ENCODE measurements around the gene MAGI1. TPM values are rescaled to one million over a fixed set of nuclear protein-coding genes. Genes with fewer than 3 reads are reported as not detected.

Gene MAGI1
- total and polyA plus RNA-seq, 4 donors: 9.9 to 88.1 (median 24.6) TPM

DNA sequence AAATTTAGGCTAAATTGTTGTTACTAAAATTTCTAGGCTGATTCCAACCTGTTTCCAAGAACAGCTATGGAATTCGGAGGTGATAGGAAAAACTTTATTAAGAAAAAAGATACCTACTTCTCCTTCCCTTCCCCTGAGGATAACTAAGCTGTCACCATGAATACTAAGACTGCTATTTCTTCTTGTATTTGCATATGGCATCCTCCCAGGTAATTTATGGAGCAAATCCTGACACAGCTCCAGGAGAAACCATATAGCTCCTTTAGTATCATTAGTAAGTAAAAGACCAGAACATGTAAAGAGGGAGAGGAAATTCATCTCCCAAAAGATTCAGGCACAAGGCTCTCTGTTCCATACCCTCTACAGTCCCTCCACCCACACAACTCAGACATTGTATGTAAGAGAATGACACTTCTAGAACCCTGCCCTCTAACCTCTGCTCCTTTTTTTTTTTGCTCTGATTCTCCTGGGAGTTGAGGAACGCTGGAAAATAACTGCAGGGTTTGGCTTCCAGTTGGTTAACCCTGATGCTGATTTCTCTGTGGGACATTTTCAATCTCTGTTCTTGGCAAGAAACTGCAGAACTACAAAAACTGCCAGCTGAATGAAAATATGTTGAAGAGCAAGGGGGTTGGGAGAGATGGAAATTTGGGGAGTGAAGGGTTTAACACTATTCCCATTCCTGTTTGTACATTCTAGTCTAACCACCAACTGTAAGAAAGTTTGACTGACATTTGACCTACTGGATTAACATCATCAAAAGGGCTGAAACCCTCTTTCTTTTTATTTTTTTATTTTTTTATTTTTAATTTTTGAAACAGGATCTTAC is 14.2 kb upstream of the MAGI1 start:
- ATAC-seq (ENCODE audit: insufficient read depth, low FRiP score): peak; percentile 16
- Histone ChIP-seq H3K27me3 (ENCODE audit: control insufficient read depth in 3 of 3, insufficient read depth in 3 of 3, low read length in 2 of 3) (no peaks in the 10 kb centered on the region), H3K27ac (ENCODE audit: low read depth in 1 of 2, low read length in 1 of 2) (peak overlapping the region in 1 of 2 donors; percentile 53), H3K9ac (ENCODE audit: insufficient read depth in 1 of 2, low read length in 2 of 2) (no peak overlapping the region), H3K9me3 (ENCODE audit: control insufficient read depth in 4 of 4, insufficient read depth in 3 of 4, low read length in 3 of 4) (no peaks in the 10 kb centered on the region), H3K4me3 (no peak overlapping the region), H3K36me3 (ENCODE audit: control insufficient read depth in 4 of 4, insufficient read depth in 4 of 4, low read length in 4 of 4) (no peaks in the 10 kb centered on the region), H3K4me1 (ENCODE audit: control insufficient read depth in 5 of 5, insufficient read depth in 5 of 5, low read length in 5 of 5) (peaks cover 0 to 12% (median 3%) of the 10 kb centered on the region in 5 donors)
- 68 to 73% methylated on average over 2 of the region's 2 CpGs for WGBS, 2 donors
- TF ChIP-seq, protein P1, sequence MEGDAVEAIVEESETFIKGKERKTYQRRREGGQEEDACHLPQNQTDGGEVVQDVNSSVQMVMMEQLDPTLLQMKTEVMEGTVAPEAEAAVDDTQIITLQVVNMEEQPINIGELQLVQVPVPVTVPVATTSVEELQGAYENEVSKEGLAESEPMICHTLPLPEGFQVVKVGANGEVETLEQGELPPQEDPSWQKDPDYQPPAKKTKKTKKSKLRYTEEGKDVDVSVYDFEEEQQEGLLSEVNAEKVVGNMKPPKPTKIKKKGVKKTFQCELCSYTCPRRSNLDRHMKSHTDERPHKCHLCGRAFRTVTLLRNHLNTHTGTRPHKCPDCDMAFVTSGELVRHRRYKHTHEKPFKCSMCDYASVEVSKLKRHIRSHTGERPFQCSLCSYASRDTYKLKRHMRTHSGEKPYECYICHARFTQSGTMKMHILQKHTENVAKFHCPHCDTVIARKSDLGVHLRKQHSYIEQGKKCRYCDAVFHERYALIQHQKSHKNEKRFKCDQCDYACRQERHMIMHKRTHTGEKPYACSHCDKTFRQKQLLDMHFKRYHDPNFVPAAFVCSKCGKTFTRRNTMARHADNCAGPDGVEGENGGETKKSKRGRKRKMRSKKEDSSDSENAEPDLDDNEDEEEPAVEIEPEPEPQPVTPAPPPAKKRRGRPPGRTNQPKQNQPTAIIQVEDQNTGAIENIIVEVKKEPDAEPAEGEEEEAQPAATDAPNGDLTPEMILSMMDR (IDR thresholded peaks at IDR 0.05; ENCODE audit: control extremely low read depth, extremely low read depth): no peak
- no peak for DNase-seq

DNA sequence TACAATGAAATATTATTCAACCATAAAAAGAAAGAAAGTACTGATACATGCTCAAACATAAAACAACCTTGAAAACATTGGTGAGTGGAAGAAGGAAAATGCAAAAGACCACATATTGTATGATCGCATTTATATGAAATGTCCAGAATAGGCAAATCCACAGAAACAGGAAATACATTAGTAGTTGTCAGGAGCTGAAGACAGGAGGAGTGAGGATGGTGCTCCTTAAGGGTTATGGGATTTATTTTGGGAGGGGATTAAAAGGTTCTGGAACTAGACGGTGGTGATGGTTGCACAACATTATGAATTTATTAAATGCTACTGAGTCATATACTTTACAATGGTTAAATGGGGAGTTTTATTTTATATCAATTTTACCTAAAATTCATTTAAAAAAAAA is 12.1 kb upstream of the MAGI1 start:
- Histone ChIP-seq H3K4me3 (no peak overlapping the region), H3K36me3 (ENCODE audit: control insufficient read depth in 4 of 4, insufficient read depth in 4 of 4, low read length in 4 of 4) (no peaks in the 10 kb centered on the region), H3K27ac (ENCODE audit: low read depth in 1 of 2, low read length in 1 of 2) (no peak overlapping the region), H3K9me3 (ENCODE audit: control insufficient read depth in 4 of 4, insufficient read depth in 3 of 4, low read length in 3 of 4) (no peaks in the 10 kb centered on the region), H3K9ac (ENCODE audit: insufficient read depth in 1 of 2, low read length in 2 of 2) (no peak overlapping the region), H3K27me3 (ENCODE audit: control insufficient read depth in 3 of 3, insufficient read depth in 3 of 3, low read length in 2 of 3) (no peaks in the 10 kb centered on the region), H3K4me1 (ENCODE audit: control insufficient read depth in 5 of 5, insufficient read depth in 5 of 5, low read length in 5 of 5) (peaks cover 0 to 17% (median 6%) of the 10 kb centered on the region in 5 donors)
- 96 to 99% methylated on average over 2 of the region's 2 CpGs for WGBS, 2 donors
- DNase-seq: no peak
- no peak for ATAC-seq (ENCODE audit: insufficient read depth, low FRiP score)
- TF ChIP-seq, protein P1 (IDR thresholded peaks at IDR 0.05; ENCODE audit: control extremely low read depth, extremely low read depth): no peak

DNA sequence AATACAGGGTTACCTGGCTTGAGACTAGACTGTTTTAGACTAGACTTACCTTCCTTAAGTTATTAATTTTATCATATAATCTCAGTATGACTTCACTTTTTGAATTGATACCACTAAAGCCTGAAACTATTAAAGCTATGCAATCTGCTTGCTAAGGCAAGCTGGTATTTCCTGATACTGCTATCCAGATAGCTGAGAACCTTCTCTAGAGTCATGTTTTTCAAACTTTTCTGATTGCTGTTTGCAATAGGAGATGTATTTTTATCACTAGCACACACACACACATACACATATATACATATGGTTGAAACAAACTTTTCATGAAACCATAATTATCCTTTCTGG is 9.3 kb upstream of the MAGI1 start:
- no peak overlapping the region for H3K4me3 ChIP-seq
- no peaks in the 10 kb centered on the region for H3K36me3 ChIP-seq (ENCODE audit: control insufficient read depth in 4 of 4, insufficient read depth in 4 of 4, low read length in 4 of 4)
- DNase-seq: no peak
- TF ChIP-seq, protein P1 (IDR thresholded peaks at IDR 0.05; ENCODE audit: control extremely low read depth, extremely low read depth): no peak
- H3K9ac ChIP-seq (ENCODE audit: insufficient read depth in 1 of 2, low read length in 2 of 2): no peak overlapping the region
- no peaks in the 10 kb centered on the region for H3K9me3 ChIP-seq (ENCODE audit: control insufficient read depth in 4 of 4, insufficient read depth in 3 of 4, low read length in 3 of 4)
- ATAC-seq (ENCODE audit: insufficient read depth, low FRiP score): no peak
- H3K27me3 ChIP-seq (ENCODE audit: control insufficient read depth in 3 of 3, insufficient read depth in 3 of 3, low read length in 2 of 3): peaks cover 0 to 2% (median 0%) of the 10 kb centered on the region in 3 donors
- H3K4me1 ChIP-seq (ENCODE audit: control insufficient read depth in 5 of 5, insufficient read depth in 5 of 5, low read length in 5 of 5): peaks cover 0 to 14% (median 3%) of the 10 kb centered on the region in 5 donors
- peak overlapping the region in 1 of 2 donors; percentile 56 for H3K27ac ChIP-seq (ENCODE audit: low read depth in 1 of 2, low read length in 1 of 2)

All from lung (tissue), 12 donors.